HFFc6 (cell line): Measurements from ENCODE around the gene SOHLH1. TPM values are rescaled to one million over a fixed set of nuclear protein-coding genes. Genes with fewer than 3 reads are reported as not detected.

Experiments
- DNase-seq: peaks from one replicate; pipeline ENCODE4 v3.0.0-alpha.2; 2018
- H3K27ac Mint-ChIP-seq: 2 replicates; pipeline ENCODE4 v1.8.0; 2020; ENCODE audit warnings: mild to moderate bottlenecking, mixed read lengths
- H3K27me3 Mint-ChIP-seq: 2 replicates; pipeline ENCODE4 v1.8.0; 2021; ENCODE audit warnings: mild to moderate bottlenecking, moderate library complexity, mixed read lengths; ENCODE audit not compliant: insufficient read depth
- H3K36me3 Mint-ChIP-seq: 2 replicates; pipeline ENCODE4 v1.8.0; 2021; ENCODE audit warnings: low read depth, mixed read lengths
- H3K4me1 Mint-ChIP-seq: 2 replicates; pipeline ENCODE4 v1.8.0; 2020; ENCODE audit warnings: low read depth, mixed read lengths
- H3K4me3 Mint-ChIP-seq: 2 replicates; pipeline ENCODE4 v1.8.0; 2020; ENCODE audit warnings: mild to moderate bottlenecking, moderate library complexity, mixed read lengths
- H3K9me3 Mint-ChIP-seq: 2 replicates; pipeline ENCODE4 v1.8.0; 2020; ENCODE audit warnings: mild to moderate bottlenecking, mixed read lengths
- CTCF ChIP-seq: fragments of 200-600 bp; sonication (generic); IDR thresholded peaks from 2 replicates; pipeline ENCODE4 v1.5.0; 2021; ENCODE audit warnings: antibody characterized with exemption, mild to moderate bottlenecking
- total RNA-seq, 6 experiments: library from RNA; stranded (reverse); fragmentation: NEBNext Ultra II Directional; extraction: Animal tissue kit (Norgen Biotek cat#: 25700); gene quantifications; 2 replicates in 1 of 6; 3 replicates in 5 of 6; pipeline ENCODE4 v1.2.3, GENCODE V29; 2021

SOHLH1 gene
- total RNA-seq, 6 experiments from 2014 or later: not detected

DNA sequence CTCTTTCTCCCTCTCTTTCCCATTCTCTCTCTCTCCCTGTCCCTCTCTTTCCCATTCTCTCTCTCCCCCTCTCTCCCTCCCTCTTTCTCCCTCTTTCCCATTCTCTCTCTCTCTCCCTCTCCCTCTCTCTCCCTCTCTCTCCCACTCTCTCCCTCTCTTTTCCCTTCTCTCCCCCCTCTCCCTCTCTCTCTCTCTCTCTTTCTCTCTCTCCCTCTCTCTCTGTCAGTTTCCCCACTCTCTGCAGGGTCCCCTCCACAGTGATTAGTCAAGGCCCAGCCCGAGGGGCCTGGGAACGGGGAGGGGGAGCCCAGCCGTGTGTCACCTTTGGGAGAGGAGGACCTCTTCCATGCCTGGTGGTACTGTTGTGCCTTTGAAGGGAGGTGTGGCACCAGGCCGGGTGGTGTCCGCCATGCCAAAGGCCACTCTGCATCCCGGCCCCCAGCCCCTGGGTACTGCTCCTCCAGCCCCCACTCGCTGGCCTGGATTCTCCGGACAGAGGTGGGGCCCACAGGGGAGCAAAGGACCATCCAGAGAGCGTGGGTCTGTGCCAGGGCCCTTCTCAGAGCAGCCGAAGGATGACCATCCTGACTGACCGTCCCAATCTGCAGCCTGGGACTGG is 28.1 kb upstream of the SOHLH1 start:
- peaks cover 14% of the 10 kb centered on the region for H3K36me3 Mint-ChIP-seq
- no peak for DNase-seq
- no peak for TF ChIP-seq CTCF

DNA sequence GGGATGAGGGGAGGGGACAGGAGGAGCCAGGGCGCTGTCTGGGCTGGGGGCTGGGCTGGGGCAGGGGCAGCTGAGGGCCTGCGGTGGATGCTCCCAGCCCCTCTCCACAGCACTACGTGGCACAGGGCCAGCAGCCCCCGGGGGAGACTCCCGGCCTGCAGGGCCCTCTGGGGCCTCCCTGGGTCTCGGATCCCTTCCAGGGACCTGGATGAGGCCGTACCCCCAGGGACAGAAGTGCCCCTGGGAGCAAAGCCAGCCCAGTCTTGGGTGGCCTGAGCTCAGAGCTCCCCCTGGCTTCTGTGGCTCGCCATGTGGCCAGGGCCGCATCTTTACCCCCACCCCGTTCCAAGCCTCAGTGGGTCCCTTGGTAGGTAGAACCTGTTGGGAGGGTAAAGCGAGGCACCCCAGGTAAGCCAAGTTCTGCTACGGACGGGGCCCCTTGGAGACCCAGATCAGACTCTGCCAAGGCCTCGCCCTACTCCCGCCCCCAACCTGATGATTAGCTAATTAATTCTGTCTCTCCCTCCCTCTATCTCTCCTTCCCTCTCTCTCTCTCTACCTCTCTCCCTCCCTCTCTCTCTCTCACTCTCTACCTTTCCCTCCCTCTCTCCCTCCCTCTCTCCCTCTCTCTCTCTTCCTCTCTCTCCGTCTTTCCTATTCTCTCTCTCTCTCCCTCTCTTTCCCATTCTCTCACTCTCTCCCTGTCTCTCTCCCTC is 27.0 kb upstream of the SOHLH1 start:
- TF ChIP-seq CTCF: peak; percentile 20; the same call in 1 of the 2 replicates
- Mint-ChIP-seq H3K36me3 (peaks cover 10% of the 10 kb centered on the region), H3K4me3 (no peak overlapping the region), H3K9me3 (peaks cover 9% of the 10 kb centered on the region), H3K4me1 (no peaks in the 10 kb centered on the region), H3K27ac (no peak overlapping the region), H3K27me3 (peaks cover 20% of the 10 kb centered on the region)
- no peak for DNase-seq

More for the DNA sequence above, 28.1 kb upstream of the SOHLH1 start:
- Mint-ChIP-seq H3K4me1 (no peaks in the 10 kb centered on the region), H3K4me3 (no peak overlapping the region), H3K9me3 (peaks cover 15% of the 10 kb centered on the region), H3K27ac (no peak overlapping the region), H3K27me3 (peaks cover 19% of the 10 kb centered on the region)

GRCh38 chr9:135724186-135724787 is 25.0 kb upstream of the SOHLH1 start:
- Mint-ChIP-seq H3K27ac (no peak overlapping the region), H3K4me1 (no peaks in the 10 kb centered on the region), H3K36me3 (no peaks in the 10 kb centered on the region), H3K4me3 (no peak overlapping the region), H3K27me3 (peaks cover 12% of the 10 kb centered on the region), H3K9me3 (no peaks in the 10 kb centered on the region; the same call in 1 of the 2 replicates)
- no peak for TF ChIP-seq CTCF
- no peak for DNase-seq

DNA sequence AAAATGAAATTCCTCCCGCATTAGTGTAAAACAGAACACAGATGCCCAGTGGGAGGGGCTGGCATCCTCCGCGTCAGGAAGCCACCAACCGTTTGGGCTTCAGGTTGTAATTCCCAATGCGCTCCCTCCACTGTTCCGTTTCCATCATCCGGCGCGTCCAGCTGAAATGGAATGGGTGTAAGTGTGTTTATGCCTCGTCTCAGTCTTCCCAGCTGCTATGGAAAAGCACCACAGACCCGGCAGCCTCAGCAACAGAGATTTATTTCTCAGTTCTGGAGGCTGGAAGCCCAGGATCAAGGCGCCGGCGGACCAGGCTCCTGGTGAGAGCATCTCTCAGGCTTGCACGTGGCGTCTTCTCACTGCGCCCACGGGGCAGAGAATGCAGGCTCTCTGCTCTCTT is 23.1 kb upstream of the SOHLH1 start:
- Mint-ChIP-seq H3K27ac (no peak overlapping the region), H3K4me1 (no peaks in the 10 kb centered on the region), H3K9me3 (no peaks in the 10 kb centered on the region), H3K27me3 (peaks cover 5% of the 10 kb centered on the region), H3K4me3 (no peak overlapping the region), H3K36me3 (no peaks in the 10 kb centered on the region)
- no peak for DNase-seq
- no peak for TF ChIP-seq CTCF

- peaks cover 10% of the 10 kb centered on the region for H3K27me3 Mint-ChIP-seq
- H3K36me3 Mint-ChIP-seq: no peaks in the 10 kb centered on the region
- H3K4me3 Mint-ChIP-seq: no peak overlapping the region
- H3K9me3 Mint-ChIP-seq: no peaks in the 10 kb centered on the region
- no peak for DNase-seq
- no peak for TF ChIP-seq CTCF
- H3K4me1 Mint-ChIP-seq: no peaks in the 10 kb centered on the region
- H3K27ac Mint-ChIP-seq: no peak overlapping the region
These were observed 20.2 kb upstream of the SOHLH1 start for GRCh38 chr9:135719472-135719871.
